HG02642 (cell line): Measurements from ENCODE around the gene SUSD6.

Experiments
- ATAC-seq: cut with Tn5 transposase; IDR thresholded peaks from one replicate; pipeline ENCODE4 v1.9.1; 2021; ENCODE audit warnings: mild to moderate bottlenecking; ENCODE audit not compliant: unreplicated experiment, poor library complexity

Gene SUSD6

DNA sequence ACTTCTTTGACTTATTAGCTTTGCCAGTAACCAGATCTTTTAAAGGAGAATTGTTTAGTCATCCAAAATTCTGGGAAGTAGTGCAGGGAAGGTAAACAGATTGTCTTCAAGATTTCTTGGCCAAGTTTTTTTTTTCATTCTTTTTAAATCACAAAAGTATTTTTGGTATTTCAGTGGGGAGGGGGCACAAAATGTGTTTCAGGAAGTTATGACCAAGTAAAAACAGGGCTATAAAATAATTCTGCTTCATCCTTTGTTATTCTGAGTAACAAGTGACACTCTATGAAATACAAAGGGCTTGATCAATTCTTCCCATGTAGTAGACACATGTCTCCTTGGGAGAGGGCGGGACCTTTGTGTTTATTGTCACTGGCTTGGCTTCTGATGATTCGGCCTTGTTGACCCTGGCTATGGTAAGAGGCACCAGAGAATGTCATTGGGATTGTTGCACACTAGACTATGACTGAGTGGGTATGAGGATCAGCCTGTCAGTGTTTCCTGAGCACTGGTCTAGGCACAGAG is 55.4 kb downstream of the SUSD6 start:
- no peak for ATAC-seq

GRCh38 chr14:69667938-69668335 is 56.5 kb downstream of the SUSD6 start:
- ATAC-seq = peak; percentile 38

- no peak for ATAC-seq
Measured at GRCh38 chr14:69669375-69669774, 58.0 kb downstream of the SUSD6 start.

DNA sequence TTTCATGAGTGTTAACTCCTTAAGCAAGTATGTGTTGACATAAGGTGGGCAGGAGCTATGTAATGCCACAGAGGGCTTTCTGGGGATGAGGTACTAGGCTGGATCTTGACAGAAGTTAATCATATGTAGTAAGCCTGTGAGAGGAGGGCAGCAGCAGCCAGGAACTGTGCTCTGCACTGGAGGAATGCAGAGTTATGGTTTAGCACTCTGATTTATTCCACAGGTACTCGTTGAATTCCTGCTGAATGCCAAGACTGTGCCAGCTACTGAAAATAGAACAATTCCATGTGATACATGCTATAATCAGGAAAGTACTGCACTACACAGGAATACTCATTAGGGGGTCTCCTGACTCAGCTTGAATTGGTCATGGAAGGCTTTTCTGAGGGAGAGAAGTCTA is 58.7 kb downstream of the SUSD6 start:
- no peak for ATAC-seq

DNA sequence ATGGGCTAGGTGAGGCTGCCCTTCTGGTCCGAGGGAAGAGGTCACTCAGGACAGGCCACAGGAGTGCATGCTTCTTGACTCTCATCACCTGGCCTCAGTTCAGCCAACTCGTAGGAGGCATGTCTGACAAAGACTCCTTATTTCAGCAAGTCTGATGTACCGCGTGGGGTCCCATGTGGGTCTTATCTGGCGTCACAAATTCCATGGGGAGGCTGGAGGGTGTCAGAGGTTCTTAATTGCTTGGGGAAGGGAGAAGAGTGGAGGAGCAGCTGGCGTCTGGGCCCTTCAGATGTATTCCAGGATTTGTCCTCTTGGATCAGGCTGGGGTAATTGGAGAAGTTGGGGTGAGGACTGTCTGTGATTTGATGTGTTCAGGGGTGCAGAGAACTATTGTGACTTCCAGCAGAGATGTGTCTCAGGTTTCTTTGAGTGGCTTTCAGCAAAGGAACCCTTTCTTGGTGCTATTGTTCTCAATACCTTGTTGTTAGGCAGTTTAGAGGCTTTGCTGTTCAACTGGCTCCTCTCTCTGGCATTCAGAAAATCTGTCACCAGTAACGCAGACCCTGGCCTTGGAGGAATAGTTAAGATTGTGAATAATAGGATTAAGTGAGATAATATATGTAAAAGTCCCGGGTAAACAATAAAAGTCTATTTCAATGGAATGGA is 60.1 kb downstream of the SUSD6 start:
- ATAC-seq = no peak

GRCh38 chr14:69672356-69672755 is 61.0 kb downstream of the SUSD6 start:
- no peak for ATAC-seq

DNA sequence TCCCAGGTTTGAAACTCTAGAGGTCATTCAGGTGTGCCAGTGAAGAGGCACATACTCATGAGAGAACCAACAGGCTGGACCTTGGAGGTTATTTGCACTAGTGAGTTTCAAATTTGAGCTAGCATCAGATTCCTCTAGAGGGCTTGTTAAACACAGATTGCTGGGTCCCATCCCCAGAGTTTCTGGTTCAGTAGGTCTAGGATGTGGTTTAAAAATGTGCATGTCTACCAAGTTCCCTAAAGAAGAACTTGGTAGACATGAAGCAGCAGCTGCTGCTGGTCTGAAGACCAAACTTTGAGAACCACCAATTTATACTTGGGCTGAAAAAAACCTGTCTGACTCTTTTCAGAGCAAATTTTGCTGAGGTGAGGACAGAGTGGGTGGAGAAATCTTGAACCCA is 61.7 kb downstream of the SUSD6 start:
- ATAC-seq = peak; percentile 37

DNA sequence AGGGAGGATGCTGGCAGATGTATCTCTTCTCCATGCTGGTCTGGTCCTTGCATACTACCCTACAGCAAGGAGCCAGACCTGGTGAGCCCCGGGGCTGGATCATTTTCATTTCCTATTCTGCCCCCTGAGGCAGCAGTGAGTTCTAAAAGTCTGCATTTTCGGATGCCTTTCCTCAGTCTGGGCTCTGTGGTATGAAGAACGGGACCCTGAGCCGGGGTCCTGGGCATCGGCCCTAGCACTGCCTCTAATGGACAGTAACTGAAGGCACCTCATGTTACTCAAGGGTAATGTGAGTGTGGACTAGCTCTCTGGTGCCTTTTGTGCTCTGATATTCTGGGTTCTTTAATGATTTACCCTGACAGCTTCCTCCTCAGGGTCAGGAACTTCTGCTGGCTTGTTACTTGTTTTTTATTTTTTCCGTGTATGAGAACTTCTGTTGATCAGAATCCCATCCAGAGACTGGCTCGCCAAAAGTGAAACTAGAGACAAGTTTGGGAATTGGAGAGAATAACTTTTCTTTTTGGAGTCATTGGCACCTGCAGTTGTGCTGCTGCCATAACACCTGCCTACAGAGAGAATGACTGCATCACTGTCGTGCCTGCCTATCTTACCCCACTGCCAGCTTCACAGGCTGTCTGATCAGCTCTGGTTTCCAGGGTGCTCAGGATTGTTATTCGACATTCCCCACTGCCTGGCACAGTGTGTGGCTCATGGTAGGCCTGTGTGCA is 62.3 kb downstream of the SUSD6 start:
- peak; percentile 39 for ATAC-seq

DNA sequence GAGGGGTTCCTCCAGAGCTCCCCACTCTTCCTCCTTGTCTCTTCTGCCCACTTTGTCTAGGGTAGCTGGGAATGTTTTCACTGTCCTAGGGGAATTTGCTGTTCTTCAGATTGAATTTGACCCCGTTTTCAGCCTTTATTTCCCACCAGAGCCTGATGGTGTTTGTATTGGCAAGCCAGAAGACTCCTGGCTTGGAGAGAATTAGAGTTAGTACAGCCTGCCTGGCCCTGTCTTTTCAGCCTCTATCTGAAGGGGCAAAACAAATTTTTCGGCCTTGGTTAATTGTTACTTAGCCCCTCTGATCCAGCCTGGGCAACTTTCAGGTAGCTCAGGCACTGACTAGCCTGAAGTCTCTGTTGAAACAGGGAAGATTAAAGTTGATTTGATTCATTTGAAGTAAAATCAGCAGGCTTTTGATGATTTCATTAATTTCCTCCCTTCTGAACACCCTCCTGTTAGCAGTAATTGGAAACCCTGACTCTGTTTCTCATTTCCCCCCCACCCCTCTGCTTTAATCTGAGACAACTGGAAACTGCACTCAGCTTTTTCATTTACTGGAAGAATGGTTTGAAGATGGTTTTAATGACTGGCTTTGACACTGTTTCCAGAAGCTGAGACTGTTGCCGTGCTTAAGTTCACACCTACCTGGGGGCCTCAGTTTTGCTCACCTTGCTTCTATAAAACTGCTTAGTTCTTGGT is 63.3 kb downstream of the SUSD6 start:
- ATAC-seq = no peak

GRCh38 chr14:69675245-69675583 is 63.8 kb downstream of the SUSD6 start:
- no peak for ATAC-seq

- ATAC-seq = peak; percentile 72
Measured at GRCh38 chr14:69675877-69676416, 64.6 kb downstream of the SUSD6 start.

DNA sequence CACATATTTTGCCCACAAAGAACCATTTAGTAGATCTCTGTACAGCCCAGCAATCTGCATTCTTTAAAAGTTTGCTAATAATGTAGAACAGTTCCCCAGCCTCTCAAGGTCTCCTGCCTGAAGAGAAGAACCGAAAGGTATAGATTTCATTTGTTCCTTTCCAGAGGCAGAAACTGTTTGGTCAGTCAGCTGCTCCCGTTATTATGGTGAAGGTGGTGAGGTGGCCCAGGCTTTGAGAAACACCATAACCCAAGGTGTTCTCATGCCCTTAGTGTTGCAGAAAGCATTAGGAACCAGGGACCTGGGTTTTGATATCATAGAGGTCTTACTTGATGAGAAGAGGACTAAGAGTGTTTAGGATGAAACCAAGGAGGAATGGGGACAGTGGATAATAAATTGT is 65.3 kb downstream of the SUSD6 start:
- ATAC-seq = no peak

DNA sequence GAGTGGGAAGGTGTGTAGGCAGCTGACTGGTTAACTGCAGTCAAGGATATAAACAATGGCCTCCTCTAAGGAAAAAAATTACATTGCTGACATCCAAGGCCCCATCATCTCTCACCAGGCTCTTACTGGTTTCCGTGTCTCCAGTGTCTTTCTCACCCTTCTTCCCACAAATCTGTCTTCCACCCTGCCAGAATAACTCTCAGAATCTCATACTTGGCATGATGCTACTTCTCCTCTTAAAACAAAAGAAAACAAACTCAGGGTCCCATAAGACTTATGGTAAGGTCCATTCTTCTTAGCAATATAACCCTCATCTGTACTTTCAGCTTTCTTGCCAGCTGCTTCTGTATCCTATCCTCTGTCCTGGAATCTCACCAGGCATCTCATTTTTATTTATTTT is 68.9 kb downstream of the SUSD6 start:
- ATAC-seq = no peak

- no peak for ATAC-seq
Measured at GRCh38 chr14:69682136-69682535, 70.7 kb downstream of the SUSD6 start.

- no peak for ATAC-seq
Measured at GRCh38 chr14:69682621-69683263, 71.3 kb downstream of the SUSD6 start.

DNA sequence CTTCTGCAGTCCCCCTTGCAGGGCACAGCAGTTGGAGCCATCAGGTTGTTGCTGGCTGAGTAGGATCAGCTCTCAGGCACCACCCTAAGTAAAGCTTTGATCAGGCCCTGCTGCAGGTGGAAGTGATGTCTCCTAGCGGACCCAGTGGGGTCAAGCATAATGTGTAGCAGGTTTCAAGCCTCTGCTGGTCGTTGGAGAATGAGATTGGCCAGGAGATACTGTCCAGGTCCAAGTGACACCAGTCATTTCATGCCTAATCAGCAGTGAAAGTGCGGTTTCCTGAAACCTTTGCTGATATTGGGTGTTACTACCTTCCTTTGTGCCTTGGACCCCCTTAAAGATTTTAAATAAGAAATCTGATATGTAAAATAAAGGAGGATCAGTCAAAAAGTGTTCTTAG is 72.6 kb downstream of the SUSD6 start:
- ATAC-seq = no peak

GRCh38 chr14:69684461-69685217 is 73.2 kb downstream of the SUSD6 start:
- no peak for ATAC-seq

- no peak for ATAC-seq
Measured at GRCh38 chr14:69685218-69685616, 73.8 kb downstream of the SUSD6 start.

DNA sequence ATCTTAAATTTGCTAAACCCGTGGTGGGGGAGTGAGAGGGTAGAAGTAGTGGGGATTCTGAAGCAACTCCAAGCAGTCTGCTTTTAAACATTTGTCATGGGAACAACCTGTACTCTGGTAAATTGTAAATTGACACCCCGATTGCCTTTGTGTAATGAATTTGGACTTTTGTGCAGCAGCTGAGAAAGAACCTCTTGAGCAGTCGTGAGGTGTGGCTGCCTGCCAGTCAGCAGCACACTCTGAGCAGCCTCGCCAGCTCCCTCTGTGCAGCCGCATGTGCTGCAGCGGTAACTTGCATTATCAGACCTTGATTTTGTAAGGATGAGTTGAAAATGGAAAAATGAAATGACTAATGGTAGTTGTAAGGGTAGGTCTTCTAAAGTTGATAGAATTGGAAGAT is 74.3 kb downstream of the SUSD6 start:
- no peak for ATAC-seq
